KBM-7 (cell line): ENCODE data around the gene NFU1.
"Not testable (repeated sequence)": the region's sequence is repeated elsewhere in the genome, so short reads cannot be mapped to it uniquely, and the experiment has no call there.

Source experiments
- DNase-seq: peaks from one replicate; pipeline ENCODE4 v3.0.0-alpha.2; 2015
- in situ Hi-C: fragments of 300-500 bp; cut with MboI; formaldehyde crosslinking; loops from 2 replicates; pipeline ENCODE4 v1.14.3; 2020; ENCODE audit warnings: low sequenced_read_pairs, low pct_unique_long_range_greater_than_20kb, mixed read lengths

NFU1 gene

GRCh38 chr2:69453475-69454129 is 16.4 kb upstream of the NFU1 start:
- no peak for DNase-seq
- in situ Hi-C loops: no loop called here

DNA sequence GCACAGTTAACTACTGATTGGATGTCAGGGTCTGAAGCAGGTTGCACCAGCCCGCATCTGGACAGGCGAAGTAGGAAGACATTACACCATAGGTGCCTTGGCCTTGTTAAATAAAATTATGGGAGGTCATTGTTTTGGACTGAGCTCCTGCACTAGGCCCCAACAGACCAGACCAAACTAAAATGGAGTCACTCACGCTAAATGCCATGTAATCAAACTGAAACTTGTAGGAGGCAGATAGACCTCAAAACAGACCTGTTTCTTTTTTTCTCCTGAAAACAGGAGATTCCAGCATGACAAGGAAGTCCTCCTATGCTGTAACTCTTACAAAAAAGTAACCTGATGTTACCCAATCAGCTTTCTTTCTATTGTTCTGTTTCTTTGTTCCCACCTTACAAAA is 15.5 kb upstream of the NFU1 start:
- no peak for DNase-seq
- in situ Hi-C loops: no loop called here

- no peak for DNase-seq
Measured at GRCh38 chr2:69450735-69451416, 13.6 kb upstream of the NFU1 start.

DNA sequence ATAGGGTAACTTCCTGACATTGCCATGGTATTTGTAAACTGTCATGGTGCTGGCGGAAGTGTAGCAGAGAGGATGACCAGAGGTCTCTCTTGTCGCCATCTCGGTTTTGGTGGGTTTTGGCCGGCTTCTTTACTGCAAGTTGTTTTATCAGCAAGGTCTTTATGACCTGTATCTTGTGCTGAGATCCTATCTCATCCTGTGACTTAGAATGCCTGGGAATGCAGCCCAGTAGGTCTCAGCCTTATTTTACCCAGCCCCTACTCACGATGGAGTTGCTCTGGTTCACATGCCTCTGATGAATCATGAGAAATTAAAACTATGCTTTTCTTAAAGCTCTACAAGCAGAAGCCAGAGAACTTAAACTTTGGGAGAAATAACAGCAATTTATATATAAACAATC is 12.7 kb upstream of the NFU1 start:
- in situ Hi-C loops: no loop called here
- DNase-seq: no peak

More at GRCh38 chr2:69450735-69451416, 13.6 kb upstream of the NFU1 start:
- in situ Hi-C loops: no loop called here

GRCh38 chr2:69443673-69444072 is 6.4 kb upstream of the NFU1 start:
- in situ Hi-C loops, DNase-seq: not testable (repeated sequence)

- DNase-seq, in situ Hi-C loops: not testable (repeated sequence)
Measured at GRCh38 chr2:69439499-69439898, 2.3 kb upstream of the NFU1 start.

DNA sequence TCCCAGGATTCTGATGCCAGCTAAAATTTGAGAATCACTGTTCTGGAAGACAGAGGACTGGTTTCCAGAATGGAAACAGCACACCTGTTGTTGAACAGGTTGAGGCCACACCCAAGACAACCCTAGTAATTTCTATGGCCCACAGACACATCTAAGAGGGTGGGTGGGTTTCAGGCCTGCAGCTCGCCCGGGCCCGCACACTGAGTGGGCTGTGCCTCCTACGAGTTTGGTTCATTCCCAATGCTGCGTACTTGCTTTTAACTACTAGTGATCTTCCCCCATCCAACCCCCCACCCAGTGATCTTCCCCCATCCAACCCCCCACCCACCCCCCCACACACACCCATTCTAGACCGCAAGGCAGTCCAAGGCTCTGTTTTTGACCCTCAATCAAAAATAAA is 1.3 kb upstream of the NFU1 start:
- in situ Hi-C loops: no loop called here
- DNase-seq: no peak

- no peak for DNase-seq
- in situ Hi-C loops: no loop called here
Measured at GRCh38 chr2:69437751-69438154, 518 bp upstream of the NFU1 start.

DNA sequence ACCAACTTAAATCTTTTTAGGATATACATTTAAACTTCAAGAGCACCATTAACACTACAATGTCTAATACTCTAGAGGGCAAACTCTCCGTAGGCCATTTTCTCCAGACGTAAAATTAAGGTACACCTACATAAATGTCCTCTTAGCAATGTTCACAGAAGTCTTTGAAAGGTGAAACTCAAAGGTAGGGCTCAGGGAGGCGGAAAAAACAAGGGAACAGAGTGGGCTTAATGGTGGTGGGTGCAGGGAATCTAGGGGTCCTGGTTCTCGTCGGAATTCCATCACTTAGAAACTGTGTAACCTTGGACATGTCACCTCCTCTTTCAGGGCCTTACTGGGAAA is 668 bp downstream of the NFU1 start:
- no peak for DNase-seq

DNA sequence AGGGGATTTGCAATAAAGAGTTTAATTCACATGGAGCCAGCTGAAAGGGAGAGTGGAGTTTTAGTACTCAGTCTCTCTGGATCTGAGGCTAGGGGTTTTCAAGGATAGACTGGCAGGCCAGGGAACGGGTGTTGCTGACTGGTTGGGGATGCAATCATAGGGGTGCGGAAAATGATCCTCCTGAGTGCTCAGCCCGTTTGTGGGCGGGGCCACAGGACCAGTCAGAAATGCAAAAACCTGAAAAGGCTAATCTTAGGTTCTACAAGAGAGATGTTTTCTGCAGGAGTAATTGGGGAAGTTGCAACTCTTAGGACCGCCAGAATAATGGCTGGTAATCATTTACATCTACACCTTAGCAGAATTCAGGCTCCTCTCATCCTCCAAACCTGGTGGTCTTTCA is 2.5 kb downstream of the NFU1 start:
- DNase-seq: peak; percentile 20
- in situ Hi-C loops: no loop called here

More for the DNA sequence above, 668 bp downstream of the NFU1 start:
- in situ Hi-C loops: no loop called here

DNA sequence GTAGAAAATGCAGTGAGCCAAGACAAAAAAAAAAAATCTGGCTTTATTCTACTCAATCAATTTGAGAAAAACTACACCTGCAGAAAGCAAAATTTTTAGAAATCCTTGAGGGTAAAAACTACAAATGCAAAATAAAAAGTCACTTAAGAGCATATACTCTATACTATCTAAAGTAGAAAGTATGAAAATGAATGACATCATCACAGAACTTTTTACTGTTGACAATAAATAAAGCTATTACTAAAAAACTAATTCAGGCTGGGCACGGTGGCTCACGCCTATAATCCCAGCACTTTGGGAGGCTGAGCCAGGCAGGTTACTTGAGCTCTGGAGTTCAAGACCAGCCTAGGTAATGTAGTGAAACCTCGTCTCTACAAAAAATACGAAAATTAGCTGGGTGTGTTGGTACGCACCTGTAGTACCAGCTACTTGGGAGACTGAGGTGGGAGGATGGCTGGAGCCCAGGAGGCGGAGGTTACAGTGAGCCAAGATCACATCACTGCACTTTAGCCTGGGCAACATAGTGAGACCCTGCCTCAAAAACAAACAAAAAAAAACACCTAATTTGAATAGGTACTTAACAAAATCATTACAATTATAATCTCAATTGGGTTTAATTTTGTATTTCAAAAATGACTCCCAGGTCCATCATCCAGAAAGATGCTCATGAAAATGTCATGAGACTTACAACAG is 7.6 kb downstream of the NFU1 start:
- in situ Hi-C loops: no loop called here
- no peak for DNase-seq

DNA sequence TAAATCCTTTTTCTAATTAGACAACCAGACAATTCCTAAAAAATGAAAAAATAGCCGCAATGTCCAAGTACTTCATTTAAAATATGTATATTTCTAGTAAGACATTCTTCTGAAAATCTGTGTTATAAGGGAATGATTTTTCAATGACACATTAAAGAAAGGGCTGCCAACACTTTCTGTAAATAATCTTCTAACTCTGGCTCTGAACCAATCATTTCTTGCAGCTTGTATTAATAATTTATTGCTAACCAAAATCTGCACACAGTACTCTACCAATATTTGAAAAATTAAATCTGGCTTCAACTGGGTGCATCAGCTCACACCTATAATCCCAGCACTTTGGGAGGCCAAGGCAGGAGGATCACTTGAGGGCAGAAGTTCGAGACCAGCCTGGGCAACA is 8.3 kb downstream of the NFU1 start:
- in situ Hi-C loops: no loop called here
- DNase-seq: no peak

GRCh38 chr2:69424419-69424818 is 12.8 kb downstream of the NFU1 start:
- in situ Hi-C loops: no loop called here
- DNase-seq: no peak

DNA sequence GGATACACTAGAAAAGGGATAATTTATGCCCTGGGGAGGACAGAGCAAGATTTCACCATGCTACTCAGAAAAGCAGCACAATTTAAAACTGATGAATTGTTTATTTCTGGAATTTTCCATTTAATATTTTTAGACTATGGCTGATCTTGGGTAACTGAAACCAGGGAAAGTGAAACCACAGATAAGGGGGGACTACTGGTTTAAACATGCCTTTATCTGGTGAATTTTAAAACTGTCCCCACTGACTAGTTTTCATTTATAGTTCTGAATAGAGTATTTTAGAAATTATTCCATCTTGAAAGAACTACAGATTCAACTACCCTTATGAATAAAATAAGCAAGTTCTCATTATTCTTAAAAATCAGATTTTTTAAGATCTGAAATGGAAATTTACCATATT is 15.0 kb downstream of the NFU1 start:
- in situ Hi-C loops: no loop called here
- no peak for DNase-seq

- DNase-seq, in situ Hi-C loops: not testable (repeated sequence)
Measured at GRCh38 chr2:69419111-69419510, 18.1 kb downstream of the NFU1 start.

- DNase-seq: no peak
- in situ Hi-C loops: no loop called here
Measured at GRCh38 chr2:69416147-69416546, 21.1 kb downstream of the NFU1 start.

DNA sequence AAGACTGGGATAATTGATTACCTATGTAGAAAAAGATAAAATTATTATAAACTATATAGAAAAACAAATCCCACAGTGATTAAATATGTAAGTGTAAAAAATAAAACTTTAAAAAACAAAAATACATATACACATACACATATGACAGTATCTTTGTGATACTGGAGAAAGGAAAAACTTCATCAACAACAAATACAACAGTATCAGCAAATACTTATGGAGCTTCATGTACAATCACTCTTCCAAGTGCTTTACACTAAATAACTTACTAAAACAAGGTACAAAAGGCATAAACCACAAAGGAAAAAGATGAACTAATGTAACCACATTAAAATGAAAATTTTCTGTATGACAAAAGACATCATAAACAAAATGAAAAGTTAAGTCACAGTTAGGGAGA is 26.1 kb downstream of the NFU1 start:
- in situ Hi-C loops: no loop called here
- no peak for DNase-seq

DNA sequence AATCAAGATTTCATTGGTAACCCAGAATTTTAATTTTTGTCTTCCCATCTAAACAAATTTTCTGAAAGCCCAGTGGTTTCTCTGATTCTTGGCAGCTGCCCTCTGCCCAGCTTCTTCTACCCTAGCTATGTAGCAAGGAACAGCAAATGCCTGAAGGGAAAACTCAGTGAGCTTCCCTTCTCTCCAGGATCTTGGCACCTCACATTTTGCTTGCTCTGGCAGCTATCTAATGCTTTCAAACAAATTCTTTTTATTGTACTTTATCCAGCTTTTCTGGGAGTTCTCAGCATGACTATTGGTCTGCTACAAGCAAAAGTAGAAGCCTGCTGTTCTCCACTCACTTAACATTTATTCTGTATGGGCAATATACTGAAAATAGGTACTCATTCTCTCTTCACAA is 31.9 kb downstream of the NFU1 start:
- no peak for DNase-seq
- in situ Hi-C loops: no loop called here

GRCh38 chr2:69400121-69400520 is 37.1 kb downstream of the NFU1 start:
- in situ Hi-C loops: no loop called here
- DNase-seq: no peak

DNA sequence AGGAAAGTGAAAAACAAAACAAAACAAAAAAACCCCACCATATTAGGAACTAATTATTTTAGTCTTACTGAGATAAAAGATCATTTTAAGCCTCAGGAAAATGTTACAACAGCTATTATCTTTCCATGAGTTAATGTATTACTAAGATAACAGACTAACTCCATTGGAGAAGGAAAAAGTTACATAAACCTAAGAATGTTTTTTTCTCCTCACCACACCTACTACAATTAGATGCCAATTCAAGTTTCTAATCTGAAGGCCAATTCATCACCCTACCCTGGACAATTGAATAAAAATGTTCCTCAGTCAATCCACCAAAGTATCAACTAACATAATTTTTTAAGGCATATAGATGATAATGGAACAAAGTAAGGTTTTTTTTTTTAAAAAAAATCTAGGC is 40.0 kb downstream of the NFU1 start:
- in situ Hi-C loops: no loop called here
- DNase-seq: no peak

DNA sequence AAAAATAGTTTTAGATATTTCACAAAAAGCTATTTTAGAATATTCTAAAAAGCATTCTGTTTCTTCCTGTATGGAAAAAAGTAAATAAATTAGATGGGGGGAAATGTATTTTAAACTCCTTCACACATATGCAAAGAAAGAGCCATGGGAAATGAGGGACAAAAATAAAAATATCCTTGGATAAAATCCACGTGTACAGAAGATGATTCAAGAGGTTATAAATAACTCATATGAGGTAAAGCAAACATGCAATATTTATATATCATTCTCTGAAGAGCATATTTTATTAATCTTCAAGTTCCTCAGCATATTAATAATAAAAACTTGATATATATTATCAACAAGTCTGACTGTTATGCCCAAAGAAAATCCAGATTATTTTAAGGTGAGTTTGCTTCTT is 41.4 kb downstream of the NFU1 start:
- in situ Hi-C loops: no loop called here
- DNase-seq: no peak
